Vagina (tissue), 2 donors: ENCODE data around the gene EPC2. TPM values are rescaled to one million over a fixed set of nuclear protein-coding genes. Genes with fewer than 3 reads are reported as not detected.

ENCODE experiments used
- DNase-seq, 2 donors: peaks; one replicate each; pipeline ENCODE4 v3.0.0-alpha.2; 2017; ENCODE audit errors: extremely low spot score in 2 of 2
- H3K27ac ChIP-seq: fragments of 200-600 bp; sonication (generic); one replicate; pipeline ENCODE4 v1.5.1; 2019
- H3K27me3 ChIP-seq: fragments of 200-600 bp; sonication (generic); one replicate; pipeline ENCODE4 v1.5.1; 2019
- H3K36me3 ChIP-seq, 2 donors: fragments of 200-600 bp; sonication (generic); one replicate each; pipeline ENCODE4 v1.5.1; 2017 to 2019
- H3K4me1 ChIP-seq: fragments of 200-600 bp; sonication (generic); one replicate; pipeline ENCODE4 v1.5.1; 2019
- H3K4me3 ChIP-seq, 2 donors: fragments of 200-600 bp; sonication (generic); 1 replicate in 1 of 2; 2 replicates in 1 of 2; pipeline ENCODE4 v1.5.1; 2016 to 2019
- H3K9me3 ChIP-seq: fragments of 200-600 bp; sonication (generic); one replicate; pipeline ENCODE4 v1.5.1; 2019
- CTCF ChIP-seq, 3 experiments: fragments of 450-650 bp in 2 of 3; fragments of 200-600 bp in 1 of 3; sonication (generic) in 1 of 3; IDR thresholded peaks; one replicate each; pipeline ENCODE4 v1.5.1; 2017 to 2019; ENCODE audit warnings: antibody characterized with exemption in 3 of 3, mild to moderate bottlenecking in 2 of 3, moderate library complexity in 2 of 3
- POLR2A ChIP-seq, 2 donors: fragments of 450-650 bp; IDR thresholded peaks; one replicate each; pipeline ENCODE4 v1.6.1; 2017; ENCODE audit warnings: antibody characterized with exemption in 2 of 2, mild to moderate bottlenecking in 2 of 2, moderate library complexity in 2 of 2
- POLR2AphosphoS5 ChIP-seq, 2 donors: sonication (generic); formaldehyde crosslinking; IDR thresholded peaks; one replicate each; pipeline ENCODE4 v1.9.0; 2017; ENCODE audit warnings: antibody characterized with exemption in 2 of 2, mild to moderate bottlenecking in 2 of 2, low read depth in 1 of 2; ENCODE audit not compliant: insufficient read depth in 1 of 2
- intact Hi-C: fragments of 100-400 bp; cut with DNase I; formaldehyde crosslinking; loops from one replicate; pipeline ENCODE4 v1.15.1; 2023
- small RNA-seq: library from RNA; depleted of rRNA; stranded (forward); fragments of <200 nt; gene quantifications from one replicate; pipeline ENCODE3, GENCODE V24; 2016
- total RNA-seq: library from RNA; depleted of rRNA; stranded (reverse); fragments of >200 nt; gene quantifications from one replicate; pipeline ENCODE4 v1.2.3, GENCODE V29; 2016

EPC2 gene
- total RNA-seq, 1 donor from 2014 or later: 31.9 TPM

- TF ChIP-seq CTCF (IDR thresholded peaks at IDR 0.05) (no peak), POLR2A (IDR thresholded peaks at IDR 0.05) (no peak), POLR2AphosphoS5 (IDR thresholded peaks at IDR 0.05; ENCODE audit: insufficient read depth in 1 of 2, low read depth in 1 of 2) (no peak)
- H3K27ac ChIP-seq: no peak overlapping the region
- intact Hi-C loops: no loop called here
- DNase-seq: no peak
- H3K4me1 ChIP-seq: no peaks in the 10 kb centered on the region
- no peaks in the 10 kb centered on the region for H3K36me3 ChIP-seq
- no peaks in the 10 kb centered on the region for H3K9me3 ChIP-seq
- no peak overlapping the region for H3K4me3 ChIP-seq
- no peaks in the 10 kb centered on the region for H3K27me3 ChIP-seq
Measured at GRCh38 chr2:148832637-148833036, 188.1 kb downstream of the EPC2 start.

Small RNAs within 50 kb of the gene (small RNA-seq; reads per million reads assigned to genes)
- gene RNU2-9P (not detected), gene RPS29P8 (not detected)

Other genes with a start within 250 kb of the EPC2 start
- 13.3 TPM for gene KIF5C, start 230.5 kb downstream of the EPC2 start, total RNA-seq